NCI-H510A treated with DMSO at 0.1 percent for 48 hours (cell line): ENCODE results near the gene QRFP.

ENCODE experiments used
- DNase-seq: peaks from one replicate; lab custom pipeline; 2025; lab: John Stamatoyannopoulos, UW

Gene QRFP

GRCh38 chr9:130904070-130905044 is 7.7 kb upstream of the QRFP start:
- no peak for DNase-seq

GRCh38 chr9:130903194-130904069 is 6.8 kb upstream of the QRFP start:
- no peak for DNase-seq

GRCh38 chr9:130902204-130903185 is 5.9 kb upstream of the QRFP start:
- DNase-seq = no peak

- no peak for DNase-seq
Observed at GRCh38 chr9:130901498-130902203, 5.0 kb upstream of the QRFP start.

GRCh38 chr9:130900701-130901497 is 4.3 kb upstream of the QRFP start:
- no peak for DNase-seq

GRCh38 chr9:130899051-130899748 is 2.6 kb upstream of the QRFP start:
- no peak for DNase-seq

- DNase-seq = peak; percentile 24
Observed at GRCh38 chr9:130898552-130898852, 1.9 kb upstream of the QRFP start.

- DNase-seq = no peak
Observed at GRCh38 chr9:130897848-130898551, 1.4 kb upstream of the QRFP start.

GRCh38 chr9:130897105-130897751 is 616 bp upstream of the QRFP start:
- DNase-seq = no peak

- no peak for DNase-seq
Observed at GRCh38 chr9:130895481-130896232, 955 bp downstream of the QRFP start.

- no peak for DNase-seq
Observed at GRCh38 chr9:130895038-130895437, 1.6 kb downstream of the QRFP start.

GRCh38 chr9:130894546-130894945 is 2.1 kb downstream of the QRFP start:
- DNase-seq = no peak

- DNase-seq = no peak
Observed at GRCh38 chr9:130893341-130894101, 3.1 kb downstream of the QRFP start.

GRCh38 chr9:130892477-130893304 is 3.9 kb downstream of the QRFP start:
- no peak for DNase-seq

GRCh38 chr9:130891688-130892476 is 4.7 kb downstream of the QRFP start:
- DNase-seq = no peak
